NCI-H526 (cell line): ENCODE data around the gene TASP1.
"Not testable (repeated sequence)": the region's sequence is repeated elsewhere in the genome, so short reads cannot be mapped to it uniquely, and the experiment has no call there.

Experiments
- DNase-seq, 2 experiments: peaks; one replicate each; lab custom pipeline; 2025; lab: John Stamatoyannopoulos, UW

The TASP1 gene

DNA sequence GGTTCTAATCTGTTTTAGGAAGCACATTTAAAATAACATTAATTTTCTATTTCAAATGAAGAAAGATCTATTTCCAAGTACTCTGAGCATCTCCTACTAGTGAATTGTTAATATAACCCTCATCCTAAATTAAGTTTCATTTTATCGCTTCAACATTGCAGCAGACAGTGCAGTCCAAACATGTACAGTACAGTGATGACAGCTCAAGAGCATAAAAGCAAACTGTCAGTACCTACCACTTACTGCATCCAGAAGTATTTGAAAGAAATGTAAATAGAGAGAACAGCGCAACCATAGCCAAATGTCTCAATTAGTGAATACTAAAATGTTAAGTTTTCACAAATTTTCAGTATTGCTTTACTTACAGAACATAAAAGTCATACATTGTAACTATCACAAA, 238.3 kb downstream of the TASP1 start:
- DNase-seq = no peak

DNA sequence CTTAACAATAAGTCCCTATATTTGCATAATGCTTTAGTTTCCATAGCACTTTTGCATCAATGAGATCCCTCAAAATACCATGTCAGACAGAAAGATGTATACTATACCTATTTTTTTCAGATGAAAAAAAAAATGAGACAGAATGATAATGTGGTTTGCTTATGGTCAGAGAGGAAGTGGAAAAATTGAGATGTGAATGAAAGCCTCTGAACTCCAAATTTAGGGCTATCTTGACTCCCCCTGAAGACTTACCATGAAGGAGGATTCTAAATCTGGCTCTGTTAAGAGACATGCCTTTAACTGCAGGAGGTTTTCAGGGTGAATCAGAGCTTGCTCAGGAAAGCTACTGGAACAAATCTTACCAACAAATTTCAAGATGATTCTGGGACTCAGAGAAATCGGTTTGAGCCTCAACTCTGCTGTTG, 241.4 kb downstream of the TASP1 start:
- DNase-seq = no peak

DNA sequence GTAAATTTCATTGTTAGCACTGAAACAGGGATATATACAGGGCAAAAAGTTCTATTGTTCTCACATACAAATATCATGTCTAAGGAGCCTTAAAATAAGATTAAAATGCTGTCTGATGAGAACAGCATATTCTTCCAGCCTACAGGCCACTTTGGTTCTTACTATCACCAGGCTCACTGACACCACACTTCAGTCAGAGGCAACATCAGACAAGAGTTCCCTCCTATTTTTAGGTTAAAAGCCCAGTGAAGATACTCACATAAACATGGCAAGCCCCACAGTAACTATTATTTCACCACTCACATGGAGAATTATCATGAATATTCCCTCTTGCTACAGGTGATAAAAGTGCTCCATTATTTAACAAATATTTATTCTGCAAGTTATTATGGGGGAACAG, 241.9 kb downstream of the TASP1 start:
- DNase-seq = no peak

DNA sequence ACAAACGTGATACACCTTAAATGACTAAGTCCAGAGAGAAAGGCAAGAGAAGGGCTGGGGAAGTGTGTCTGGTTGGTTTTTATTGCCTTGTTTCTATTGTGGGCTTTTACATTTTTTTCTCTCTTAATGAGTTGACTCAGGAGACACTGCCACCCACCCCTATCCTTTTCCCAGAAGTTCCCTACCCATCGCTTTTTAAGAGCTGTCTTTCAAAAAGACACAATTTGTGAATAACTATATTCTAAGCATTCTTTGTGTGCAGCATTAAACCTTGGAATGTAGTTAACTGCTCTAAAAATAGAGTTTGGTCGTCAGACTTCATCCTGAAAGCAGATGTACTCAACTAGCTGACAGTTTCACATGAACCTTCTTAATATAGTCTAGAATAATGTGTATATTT, 242.7 kb downstream of the TASP1 start:
- no peak for DNase-seq

DNA sequence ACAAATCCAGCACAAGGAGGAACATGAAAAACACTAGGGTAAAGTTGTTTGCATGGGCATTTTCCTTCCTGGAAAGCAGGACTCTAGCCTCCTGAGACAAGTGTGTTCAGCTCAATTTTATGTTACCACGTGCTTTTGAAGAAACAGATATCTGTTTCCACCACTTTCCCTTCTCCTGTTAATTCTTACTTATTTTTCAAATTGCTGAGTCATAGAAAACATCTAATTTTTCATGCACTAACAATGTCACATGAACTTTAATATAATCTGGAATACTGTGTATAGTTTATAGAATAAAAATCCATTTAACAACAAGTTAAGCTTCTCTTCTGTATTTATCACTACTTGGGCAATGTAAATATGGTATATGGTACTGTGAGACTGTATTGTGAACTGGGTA, 243.5 kb downstream of the TASP1 start:
- DNase-seq = no peak

DNA sequence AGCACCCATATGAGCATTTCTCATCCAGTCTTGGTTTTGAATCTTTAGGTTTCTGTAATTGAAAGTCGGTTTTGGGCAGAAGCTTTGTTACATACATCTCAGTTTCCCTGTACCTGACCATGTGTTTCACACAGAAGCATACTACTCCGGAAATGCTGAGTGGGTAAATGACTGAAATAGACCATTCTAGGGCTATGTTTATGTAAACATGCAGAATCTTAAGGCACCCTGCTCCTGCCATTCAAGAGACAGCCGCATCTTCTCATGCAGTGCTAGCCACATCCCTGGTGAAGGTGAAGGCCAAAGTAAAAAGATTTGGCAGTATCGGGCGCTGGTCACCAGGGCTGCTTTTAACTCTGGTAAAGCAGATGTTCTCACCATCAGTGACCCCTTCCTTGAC, 246.3 kb downstream of the TASP1 start:
- DNase-seq = no peak

- no peak for DNase-seq
Observed at GRCh38 chr20:13389115-13389514, 249.6 kb downstream of the TASP1 start.

GRCh38 chr20:13384132-13384531, 254.6 kb downstream of the TASP1 start:
- DNase-seq = no peak

- no peak for DNase-seq
Observed at GRCh38 chr20:13382786-13383185, 255.9 kb downstream of the TASP1 start.

- not testable (repeated sequence) for DNase-seq
Observed at GRCh38 chr20:13380497-13381229, 258.1 kb downstream of the TASP1 start.

- no peak for DNase-seq
Observed at GRCh38 chr20:13373400-13373799, 265.3 kb downstream of the TASP1 start.

DNA sequence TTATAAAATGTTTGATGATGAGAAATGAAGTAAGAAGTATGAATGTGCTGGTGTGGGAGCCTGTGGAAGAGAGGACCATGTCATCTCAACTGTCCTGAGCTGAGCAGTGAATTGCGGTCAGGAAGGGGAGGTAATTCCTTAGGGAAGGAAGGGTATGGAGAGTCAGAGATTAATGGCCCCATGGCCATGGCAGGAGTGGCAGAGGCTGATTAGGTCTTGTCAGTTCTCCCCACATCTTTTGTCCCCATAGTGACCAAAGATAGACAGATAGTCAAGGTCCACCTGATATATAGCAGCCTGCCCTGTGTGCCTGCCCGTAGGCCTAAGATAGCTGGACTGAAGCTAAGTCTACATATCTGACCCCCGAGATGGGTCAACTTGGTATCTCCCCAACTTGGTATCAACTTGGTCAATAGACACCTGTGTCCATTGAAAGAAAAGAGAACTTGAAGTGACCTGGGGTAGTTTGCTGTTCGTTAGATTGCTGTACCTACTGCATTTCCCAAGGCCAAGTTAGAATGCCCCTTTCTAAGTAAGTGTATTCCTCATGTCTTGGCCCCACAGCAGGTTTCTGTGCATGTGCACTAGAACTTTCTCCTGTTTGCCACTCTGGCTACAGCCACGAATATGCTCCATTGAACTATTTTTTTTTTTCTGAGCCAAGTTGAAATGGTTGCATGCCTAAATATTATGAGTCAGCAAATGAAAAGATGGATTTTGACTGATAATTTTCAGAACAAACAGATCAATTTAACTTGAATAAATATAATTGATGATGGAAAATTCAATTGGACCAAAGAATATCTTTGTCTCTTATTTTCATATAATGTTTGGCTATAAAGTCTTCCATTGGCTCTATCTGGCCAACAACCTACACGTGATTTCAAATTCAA, 274.2 kb downstream of the TASP1 start:
- DNase-seq = no peak

- DNase-seq = no peak
Observed at GRCh38 chr20:13363473-13363872, 275.3 kb downstream of the TASP1 start.

DNA sequence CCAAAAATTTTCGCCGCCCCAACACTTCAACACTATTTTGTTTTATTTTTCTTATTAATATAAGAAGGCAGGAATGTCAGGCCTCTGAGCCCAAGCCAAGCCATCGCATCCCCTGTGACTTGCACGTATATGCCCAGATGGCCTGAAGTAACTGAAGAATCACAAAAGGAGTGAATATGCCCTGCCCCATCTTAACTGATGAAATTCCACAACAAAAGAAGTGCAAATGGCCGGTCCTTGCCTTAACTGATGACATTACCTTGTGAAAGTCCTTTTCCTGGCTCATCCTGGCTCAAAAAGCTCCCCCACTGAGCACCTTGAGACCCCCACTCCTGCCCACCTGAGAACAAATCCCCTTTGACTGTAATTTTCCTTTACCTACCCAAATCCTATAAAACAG, 276.6 kb downstream of the TASP1 start:
- DNase-seq = not testable (repeated sequence)

DNA sequence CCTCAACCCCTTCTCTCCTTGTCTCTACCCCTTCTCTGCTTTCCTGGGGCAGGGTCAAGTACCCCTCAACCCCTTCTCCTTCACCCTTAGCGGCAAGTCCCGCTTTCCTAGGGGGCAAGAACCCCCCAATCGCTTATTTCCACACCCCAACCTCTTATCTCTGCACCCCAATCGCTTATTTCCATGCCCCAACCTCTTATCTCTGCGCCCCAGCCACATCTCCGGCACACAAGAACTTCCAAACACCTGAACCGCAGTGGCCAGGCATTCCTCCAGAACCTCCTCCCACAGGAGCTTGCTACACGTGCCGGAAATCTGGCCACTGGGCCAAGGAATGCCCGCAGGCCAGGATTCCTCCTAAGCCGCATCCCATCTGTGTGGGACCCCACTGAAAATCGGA, 279.8 kb downstream of the TASP1 start:
- DNase-seq = not testable (repeated sequence)

DNA sequence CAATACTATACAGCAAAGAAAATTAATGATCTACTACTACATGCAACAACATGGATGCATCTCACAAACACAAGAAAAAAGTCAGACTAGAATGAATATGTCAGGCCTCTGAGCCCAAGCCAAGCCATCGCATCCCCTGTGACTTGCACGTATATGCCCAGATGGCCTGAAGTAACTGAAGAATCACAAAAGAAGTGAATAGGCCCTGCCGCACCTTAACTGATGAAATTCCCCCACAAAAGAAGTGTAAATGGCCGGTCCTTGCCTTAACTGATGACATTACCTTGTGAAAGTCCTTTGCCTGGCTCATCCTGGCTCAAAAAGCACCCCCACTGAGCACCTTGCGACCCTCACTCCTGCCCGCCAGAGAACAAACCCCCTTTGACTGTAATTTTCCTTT, 280.9 kb downstream of the TASP1 start:
- DNase-seq = not testable (repeated sequence)

DNA sequence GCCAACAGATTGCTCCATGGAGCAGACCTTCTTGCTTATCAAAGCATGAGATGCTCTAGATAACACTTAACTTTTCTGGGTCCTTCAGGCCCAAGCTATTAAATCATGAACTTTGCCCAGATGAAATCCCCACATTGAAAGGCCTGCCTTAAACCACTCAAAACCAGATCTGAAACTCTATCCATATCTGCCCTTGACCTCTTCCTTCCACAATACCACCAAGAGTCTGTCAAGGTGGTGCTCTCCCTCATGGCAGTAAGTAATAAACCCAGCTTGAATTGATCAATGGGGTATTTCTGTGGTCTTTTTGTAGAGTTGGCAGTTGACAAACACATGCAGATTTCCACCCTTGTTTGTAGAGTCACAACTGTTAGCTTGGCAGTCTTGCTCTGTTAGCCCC, 282.1 kb downstream of the TASP1 start:
- DNase-seq = no peak

GRCh38 chr20:13355941-13356486, 282.7 kb downstream of the TASP1 start:
- peak; percentile 59 to 72 for DNase-seq

DNA sequence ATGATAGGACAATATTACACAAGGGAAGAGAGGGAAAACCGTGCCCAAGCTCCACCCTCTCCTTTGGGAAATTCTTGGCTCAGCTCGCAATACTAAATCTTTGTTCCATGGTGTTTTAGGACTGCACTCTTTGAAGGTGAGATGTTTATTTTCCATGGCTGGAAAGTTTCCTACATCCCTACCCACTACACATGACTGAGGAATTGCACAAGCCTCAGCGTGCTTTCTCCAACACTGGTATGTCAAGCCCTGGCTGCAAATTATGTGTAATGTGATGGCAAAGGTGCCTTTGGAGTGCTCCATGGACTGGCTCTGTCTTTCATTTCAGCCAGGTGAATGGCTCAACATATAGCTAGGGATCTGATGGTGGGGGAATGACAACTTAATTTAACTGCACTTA, 283.3 kb downstream of the TASP1 start:
- DNase-seq = no peak

DNA sequence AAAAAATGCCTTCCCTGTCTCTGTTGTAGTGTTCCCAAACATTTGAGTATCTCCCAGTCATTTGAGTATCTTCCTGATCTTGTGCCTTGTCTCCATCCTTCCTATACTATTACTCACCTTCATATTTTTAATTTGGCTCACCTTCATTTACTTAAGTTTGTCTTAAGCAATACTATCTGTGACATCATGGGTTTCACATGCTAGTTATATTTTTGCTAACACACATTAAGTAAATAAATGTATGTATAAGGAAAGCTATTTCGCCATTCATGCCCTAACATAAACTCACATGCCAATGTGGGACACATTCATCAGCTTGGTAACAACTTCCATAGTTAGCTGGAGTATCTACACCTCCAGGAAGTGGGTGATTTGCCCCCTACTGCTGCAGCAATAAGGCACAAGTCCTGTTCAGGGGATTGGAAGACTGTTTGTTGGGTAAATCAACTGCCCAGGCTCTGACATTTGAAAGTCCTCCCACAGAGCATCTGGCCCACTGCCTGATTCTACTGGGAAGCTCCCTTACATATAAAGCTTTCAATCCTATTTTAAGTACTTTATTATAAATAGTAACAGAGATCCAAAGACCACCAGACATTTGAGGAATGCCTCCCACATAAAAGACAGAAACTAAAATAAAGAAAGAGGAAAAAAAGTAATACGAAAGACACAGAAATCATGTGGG, 285.3 kb downstream of the TASP1 start:
- DNase-seq = no peak

- DNase-seq = no peak
Observed at GRCh38 chr20:13349235-13349604, 289.5 kb downstream of the TASP1 start.
